ENCODE measurements around the gene PI16.

PI16 gene

GRCh38 chr6:36958775-36959554 is 4.4 kb downstream of the PI16 start:
- DNase-seq, result no peak

GRCh38 chr6:36959555-36960250 is 5.2 kb downstream of the PI16 start:
- no peak for DNase-seq

GRCh38 chr6:36961441-36962435 is 7.2 kb downstream of the PI16 start:
- no peak for DNase-seq

DNA sequence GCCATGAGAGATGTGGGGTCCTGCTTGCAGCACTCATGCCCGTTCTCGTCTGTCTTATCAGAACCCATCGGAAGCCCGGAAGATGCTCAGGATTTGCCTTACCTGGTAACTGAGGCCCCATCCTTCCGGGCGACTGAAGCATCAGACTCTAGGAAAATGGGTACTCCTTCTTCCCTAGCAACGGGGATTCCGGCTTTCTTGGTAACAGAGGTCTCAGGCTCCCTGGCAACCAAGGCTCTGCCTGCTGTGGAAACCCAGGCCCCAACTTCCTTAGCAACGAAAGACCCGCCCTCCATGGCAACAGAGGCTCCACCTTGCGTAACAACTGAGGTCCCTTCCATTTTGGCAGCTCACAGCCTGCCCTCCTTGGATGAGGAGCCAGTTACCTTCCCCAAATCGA is 8.3 kb downstream of the PI16 start:
- DNase-seq, result peak; percentile 57

DNA sequence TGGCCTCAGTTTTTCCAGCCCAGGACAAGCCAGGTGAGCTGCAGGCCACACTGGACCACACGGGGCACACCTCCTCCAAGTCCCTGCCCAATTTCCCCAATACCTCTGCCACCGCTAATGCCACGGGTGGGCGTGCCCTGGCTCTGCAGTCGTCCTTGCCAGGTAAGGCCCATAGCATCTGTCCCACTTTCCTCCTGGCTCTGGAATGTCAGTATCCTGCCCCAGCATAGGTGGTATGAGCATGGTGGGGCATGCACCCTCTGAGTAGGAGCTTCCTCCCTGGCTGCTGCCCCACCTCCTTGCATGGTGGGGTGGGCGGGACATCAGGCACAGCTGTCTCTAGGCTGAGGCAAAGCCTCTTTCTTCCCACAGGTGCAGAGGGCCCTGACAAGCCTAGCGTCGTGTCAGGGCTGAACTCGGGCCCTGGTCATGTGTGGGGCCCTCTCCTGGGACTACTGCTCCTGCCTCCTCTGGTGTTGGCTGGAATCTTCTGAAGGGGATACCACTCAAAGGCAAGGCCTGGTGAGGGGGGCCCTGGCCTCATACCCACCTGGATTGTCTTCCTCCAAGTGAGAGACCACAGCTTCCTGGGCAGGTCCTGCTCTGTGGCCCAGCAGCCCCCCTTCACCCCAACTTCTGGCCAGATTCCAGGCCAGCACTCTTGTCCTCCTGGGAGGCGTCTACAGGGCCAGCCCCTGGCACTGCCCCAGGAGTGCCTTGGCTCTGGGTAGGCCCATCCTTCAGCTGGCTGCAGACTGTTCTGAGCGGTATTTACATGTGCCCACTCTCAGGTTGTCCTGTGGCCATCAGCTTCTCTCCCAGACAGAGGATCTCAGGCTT is 9.1 kb downstream of the PI16 start:
- no peak for DNase-seq

- DNase-seq, result no peak
These were observed 9.8 kb downstream of the PI16 start for GRCh38 chr6:36964349-36964748.

GRCh38 chr6:36964908-36965307 is 10.4 kb downstream of the PI16 start:
- DNase-seq, result no peak

GRCh38 chr6:36967301-36967700 is 12.8 kb downstream of the PI16 start:
- no peak for DNase-seq

DNA sequence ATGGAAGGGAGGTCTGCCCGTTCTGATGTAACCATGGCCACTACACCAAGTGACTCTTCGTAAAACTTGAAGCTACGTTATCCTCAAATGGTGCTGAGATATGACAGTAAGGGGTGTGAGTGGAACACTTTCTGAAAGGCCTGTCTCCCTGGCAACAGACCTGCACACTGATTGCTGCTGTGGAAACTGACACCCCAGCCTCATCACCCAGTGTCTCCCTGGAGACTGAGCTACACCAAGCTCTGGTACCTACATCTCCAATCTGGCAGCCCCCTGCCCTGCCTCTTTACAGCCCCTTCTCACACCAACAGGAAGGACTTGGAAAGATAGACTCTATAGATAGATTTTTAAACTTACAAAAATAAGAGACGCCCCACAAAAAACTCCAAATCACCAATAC is 13.2 kb downstream of the PI16 start:
- DNase-seq, result no peak

DNA sequence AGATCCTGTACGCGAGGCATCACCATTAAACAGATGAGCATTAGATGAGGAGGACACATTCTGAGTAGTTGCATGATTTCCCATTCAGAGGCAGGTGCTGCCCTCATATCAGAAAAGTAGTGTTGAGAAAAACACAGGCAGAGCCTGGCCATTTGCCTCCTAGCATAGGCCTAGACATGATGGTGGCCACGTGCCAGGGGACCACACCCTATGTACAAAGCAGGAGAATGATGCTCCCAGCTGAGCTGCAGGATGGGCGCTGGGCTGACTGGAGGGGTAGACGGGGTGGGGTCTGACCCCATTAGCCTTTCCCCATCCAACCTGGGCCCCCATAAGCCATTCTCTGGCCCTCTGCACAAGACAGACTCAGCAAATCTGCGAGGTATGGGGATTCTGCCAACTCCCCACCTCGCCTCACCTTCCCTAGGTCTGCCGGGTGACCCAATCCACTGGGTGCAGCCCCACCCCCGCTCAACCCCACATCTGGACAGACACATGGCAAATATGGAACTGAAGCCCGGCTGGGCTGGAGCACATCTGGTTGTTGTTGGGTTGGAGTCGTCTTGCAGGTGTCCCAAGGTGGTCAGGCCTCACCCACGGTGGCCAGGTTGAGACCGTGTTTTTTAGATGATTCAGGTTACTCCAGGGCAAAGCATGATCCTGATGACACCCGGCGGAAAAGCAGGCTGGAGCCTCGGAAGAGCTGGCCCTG is 13.9 kb downstream of the PI16 start:
- no peak for DNase-seq

GRCh38 chr6:36969240-36969691 is 14.7 kb downstream of the PI16 start:
- DNase-seq, result no peak

DNA sequence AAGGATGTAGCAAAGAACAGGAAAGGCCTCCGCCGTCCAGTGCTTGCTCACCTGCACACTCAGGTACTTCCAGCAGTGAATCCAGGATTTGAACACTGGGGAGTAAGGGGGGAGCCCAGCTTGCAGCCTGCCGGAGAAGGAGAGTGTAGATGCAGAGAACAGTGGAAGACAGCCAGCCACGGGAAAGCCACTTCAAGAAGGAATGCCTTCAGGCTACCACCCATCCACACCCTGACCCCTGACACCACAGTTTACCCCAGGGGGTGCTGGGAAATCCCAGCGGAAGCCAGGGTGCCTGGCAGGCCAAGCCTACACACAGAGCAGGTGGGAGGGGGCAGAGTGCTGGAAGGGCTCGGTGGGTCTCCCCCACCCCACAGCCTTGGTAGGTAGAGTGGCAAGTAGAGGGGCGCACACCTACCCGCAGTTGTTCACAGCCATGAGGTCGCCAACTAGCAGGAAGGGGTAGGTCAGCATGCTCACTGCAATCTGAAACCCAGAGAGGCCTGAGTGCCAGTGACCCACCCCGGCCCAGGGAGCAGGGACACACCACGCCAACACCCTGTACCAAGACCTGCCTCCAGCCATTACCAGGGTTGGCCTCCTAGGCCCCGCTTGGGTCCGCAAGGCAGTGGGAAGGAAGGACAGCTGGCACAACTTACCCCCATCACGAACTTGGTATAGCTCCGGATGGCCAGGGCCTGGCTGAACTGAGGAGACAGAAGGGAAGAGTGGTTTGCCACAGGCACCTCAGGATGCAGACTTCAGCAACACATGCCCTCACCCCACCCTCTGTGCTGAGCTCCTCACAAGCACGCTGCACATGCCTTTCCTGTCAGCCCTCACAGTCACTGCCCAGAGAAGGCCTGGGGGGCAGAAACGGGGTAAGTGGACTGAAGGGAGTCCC is 15.7 kb downstream of the PI16 start:
- DNase-seq, result no peak

GRCh38 chr6:36970892-36971842 is 16.6 kb downstream of the PI16 start:
- no peak for DNase-seq

DNA sequence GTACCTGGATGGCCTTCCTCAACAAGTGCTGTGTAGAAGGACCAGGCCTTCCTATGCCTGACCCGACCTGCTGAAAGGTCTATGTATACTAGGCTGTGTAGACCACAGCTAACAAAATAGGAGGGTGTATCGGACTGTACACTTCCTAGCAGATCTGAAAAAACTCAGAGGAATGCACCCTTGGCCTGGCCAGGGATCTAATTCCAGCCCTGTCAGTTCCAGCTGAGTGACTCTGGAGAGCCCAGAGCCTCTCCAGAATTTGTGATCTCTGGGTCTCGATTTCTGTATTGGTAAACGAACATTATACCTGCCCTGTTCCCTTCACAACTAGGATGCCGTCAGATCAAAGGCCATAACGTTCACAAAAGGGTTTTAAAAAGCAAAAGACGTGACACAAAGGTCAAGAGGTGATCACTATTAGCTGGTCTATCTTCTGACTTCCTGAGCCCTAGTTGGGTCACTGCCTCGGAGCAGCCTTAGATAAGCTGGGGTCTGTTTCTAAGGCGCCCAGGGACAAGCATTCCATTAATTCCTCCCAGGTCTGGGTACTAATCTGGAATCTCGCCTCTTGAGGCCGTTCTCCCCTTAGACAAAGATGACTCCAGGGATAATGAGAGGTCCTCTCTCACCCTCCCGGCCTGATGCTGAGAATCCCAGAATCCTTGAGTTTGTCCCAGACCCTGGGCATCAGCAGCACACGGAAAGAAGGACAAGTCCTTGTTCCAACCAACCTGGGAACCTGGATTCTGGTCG is 17.6 kb downstream of the PI16 start:
- no peak for DNase-seq

DNA sequence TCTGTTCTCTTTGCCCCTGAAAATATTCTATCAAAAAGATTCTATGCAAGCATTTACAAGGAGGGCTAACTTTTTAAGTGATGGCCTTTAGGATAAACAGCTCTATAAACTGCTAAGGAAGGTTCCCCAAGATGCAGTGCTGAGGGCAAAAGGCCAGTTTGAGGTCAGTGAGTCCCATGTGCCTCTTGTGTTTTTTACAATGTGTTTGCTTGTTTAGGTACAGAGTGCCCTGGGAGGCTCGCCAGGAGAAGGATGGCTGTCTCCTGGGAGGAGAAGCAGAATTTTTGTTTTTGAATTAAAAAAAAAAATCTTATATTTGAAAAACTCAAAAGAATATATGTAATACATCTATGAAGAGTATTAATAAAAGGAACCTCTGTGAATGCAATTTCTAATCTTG is 18.7 kb downstream of the PI16 start:
- DNase-seq, result no peak

DNA sequence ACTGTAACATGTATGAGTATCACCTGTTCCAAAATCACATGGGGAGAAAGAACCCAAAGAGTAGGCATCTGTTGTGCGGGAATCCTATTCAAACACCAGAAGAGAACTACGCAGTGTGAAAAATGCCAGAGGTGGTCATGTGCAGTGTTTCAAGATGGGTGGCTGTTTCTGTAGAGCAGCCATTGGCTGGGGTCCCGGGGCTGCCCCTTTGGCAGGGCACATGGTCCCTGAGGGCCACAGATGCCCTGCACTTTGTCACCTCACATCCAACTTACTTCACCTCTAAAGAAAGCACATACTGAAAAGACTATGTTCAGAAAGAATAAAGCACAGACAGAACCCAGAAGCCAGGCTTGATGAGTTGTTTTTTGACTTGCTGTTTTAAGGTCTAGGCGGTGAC is 19.1 kb downstream of the PI16 start:
- DNase-seq, result no peak

- no peak for DNase-seq
These were observed 20.9 kb downstream of the PI16 start for GRCh38 chr6:36975231-36976006.

GRCh38 chr6:36976007-36976264 is 21.4 kb downstream of the PI16 start:
- DNase-seq, result no peak
